ENCODE measurements around the gene TMEM238L. TPM values are rescaled to one million over a fixed set of nuclear protein-coding genes. Genes with fewer than 3 reads are reported as not detected.
A peak's percentile ranks its signal among the peaks of the same experiment; 100 is the strongest.

The TMEM238L gene
- total RNA-seq, 1 donor from 2014 or later: not detected

GRCh38 chr17:10755592-10756127 is 48.2 kb downstream of the TMEM238L start:
- TF ChIP-seq CTCF (IDR thresholded peaks at IDR 0.05): no peak
- H3K27me3 Mint-ChIP-seq (ENCODE audit: low read depth): peaks cover 12% of the 10 kb centered on the region
- DNase-seq (ENCODE audit: low spot score): no peak
- H3K9me3 Mint-ChIP-seq (ENCODE audit: low read depth): no peaks in the 10 kb centered on the region
- H3K36me3 Mint-ChIP-seq (ENCODE audit: low read depth): no peaks in the 10 kb centered on the region
- H3K27ac Mint-ChIP-seq (ENCODE audit: unreplicated experiment): no peak overlapping the region
- no peak overlapping the region for H3K4me3 Mint-ChIP-seq (ENCODE audit: unreplicated experiment)
- no peaks in the 10 kb centered on the region for H3K4me1 Mint-ChIP-seq (ENCODE audit: low read depth)

- H3K36me3 Mint-ChIP-seq (ENCODE audit: low read depth): no peaks in the 10 kb centered on the region
- peaks cover 13% of the 10 kb centered on the region for H3K27me3 Mint-ChIP-seq (ENCODE audit: low read depth)
- no peaks in the 10 kb centered on the region for H3K4me1 Mint-ChIP-seq (ENCODE audit: low read depth)
- H3K27ac Mint-ChIP-seq (ENCODE audit: unreplicated experiment): no peak overlapping the region
- DNase-seq (ENCODE audit: low spot score): no peak
- TF ChIP-seq CTCF (IDR thresholded peaks at IDR 0.05): no peak
- H3K4me3 Mint-ChIP-seq (ENCODE audit: unreplicated experiment): peak overlapping the region; percentile 3
- H3K9me3 Mint-ChIP-seq (ENCODE audit: low read depth): no peaks in the 10 kb centered on the region
Measured at GRCh38 chr17:10754861-10755591, 48.9 kb downstream of the TMEM238L start.

- DNase-seq (ENCODE audit: low spot score): no peak
- peak; percentile 61 for TF ChIP-seq CTCF (IDR thresholded peaks at IDR 0.05)
- H3K4me3 Mint-ChIP-seq (ENCODE audit: unreplicated experiment): no peak overlapping the region
- peaks cover 16% of the 10 kb centered on the region for H3K27me3 Mint-ChIP-seq (ENCODE audit: low read depth)
- no peaks in the 10 kb centered on the region for H3K9me3 Mint-ChIP-seq (ENCODE audit: low read depth)
- H3K4me1 Mint-ChIP-seq (ENCODE audit: low read depth): no peaks in the 10 kb centered on the region
- no peak overlapping the region for H3K27ac Mint-ChIP-seq (ENCODE audit: unreplicated experiment)
- no peaks in the 10 kb centered on the region for H3K36me3 Mint-ChIP-seq (ENCODE audit: low read depth)
Measured at GRCh38 chr17:10754109-10754508, 49.8 kb downstream of the TMEM238L start.

- Mint-ChIP-seq H3K27me3 (ENCODE audit: low read depth) (peaks cover 18% of the 10 kb centered on the region), H3K27ac (ENCODE audit: unreplicated experiment) (no peak overlapping the region), H3K4me1 (ENCODE audit: low read depth) (no peaks in the 10 kb centered on the region), H3K9me3 (ENCODE audit: low read depth) (no peaks in the 10 kb centered on the region), H3K4me3 (ENCODE audit: unreplicated experiment) (no peak overlapping the region), H3K36me3 (ENCODE audit: low read depth) (no peaks in the 10 kb centered on the region)
- no peak for TF ChIP-seq CTCF (IDR thresholded peaks at IDR 0.05)
- no peak for DNase-seq (ENCODE audit: low spot score)
Measured at GRCh38 chr17:10752696-10753095, 51.2 kb downstream of the TMEM238L start.

GRCh38 chr17:10751563-10751962 is 52.3 kb downstream of the TMEM238L start:
- no peak for DNase-seq (ENCODE audit: low spot score)
- H3K36me3 Mint-ChIP-seq (ENCODE audit: low read depth): no peaks in the 10 kb centered on the region
- H3K9me3 Mint-ChIP-seq (ENCODE audit: low read depth): no peaks in the 10 kb centered on the region
- no peak overlapping the region for H3K4me3 Mint-ChIP-seq (ENCODE audit: unreplicated experiment)
- H3K27me3 Mint-ChIP-seq (ENCODE audit: low read depth): peaks cover 22% of the 10 kb centered on the region
- TF ChIP-seq CTCF (IDR thresholded peaks at IDR 0.05): no peak
- H3K4me1 Mint-ChIP-seq (ENCODE audit: low read depth): no peaks in the 10 kb centered on the region
- no peak overlapping the region for H3K27ac Mint-ChIP-seq (ENCODE audit: unreplicated experiment)
